Measurements from ENCODE around the gene TMTC1.

DNA sequence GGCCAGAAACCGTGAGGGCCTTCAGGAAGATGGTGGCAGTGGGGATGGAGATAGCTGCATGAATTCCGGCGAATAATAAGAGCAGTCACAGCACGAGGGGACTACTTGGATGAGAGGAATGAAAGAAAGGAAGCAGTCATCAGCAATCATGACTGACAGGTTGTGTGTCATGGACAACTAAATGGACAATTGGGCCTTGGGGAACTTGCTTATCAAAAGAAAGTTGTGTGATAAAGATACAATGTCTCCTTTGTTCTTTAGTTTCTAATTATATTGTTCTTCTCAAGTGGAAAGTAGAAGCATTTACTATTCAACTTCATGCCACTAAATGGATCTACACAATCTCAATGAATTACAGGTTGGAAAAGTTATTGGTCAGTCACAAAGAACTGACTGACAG, 130.5 kb downstream of the TMTC1 start:
- TF ChIP-seq ELF2 (CRISPR knock-in tag; IDR thresholded peaks at IDR 0.05), result no peak
- no peak for TF ChIP-seq E2F3 (CRISPR knock-in tag; IDR thresholded peaks at IDR 0.05)

All from K562 (cell line).